Measurements from ENCODE around the gene MPP7.

The MPP7 gene

DNA sequence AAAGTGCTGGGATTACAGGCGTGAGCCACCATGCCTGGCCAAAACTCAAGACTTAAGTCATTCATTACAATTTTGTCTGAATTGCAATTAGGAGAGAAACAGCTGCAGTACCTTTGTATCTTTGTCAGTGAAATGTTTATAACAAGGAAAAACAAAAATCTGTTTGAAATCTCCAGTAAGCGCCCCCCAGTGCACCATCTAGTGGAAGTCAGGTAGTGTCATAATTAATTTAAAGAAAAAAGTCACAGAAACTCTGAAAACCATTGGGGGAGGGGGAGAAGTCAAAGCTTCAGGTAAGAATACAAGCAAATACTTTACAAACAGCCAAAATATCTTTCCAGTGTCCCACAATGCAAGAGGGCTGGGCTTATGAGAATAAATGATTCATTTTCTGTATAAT lies 2.8 kb downstream of the MPP7 start:
- Histone ChIP-seq H3K27me3 (ENCODE audit: control insufficient read depth, insufficient read depth, low read length) (no peaks in the 10 kb centered on the region), H3K4me2 (ENCODE audit: low read length) (no peak overlapping the region), H3K4me3 (ENCODE audit: low read depth, low read length) (no peak overlapping the region), H3K9me3 (ENCODE audit: control insufficient read depth, low read length) (no peaks in the 10 kb centered on the region), H3K27ac (no peak overlapping the region), H2AFZ (no peak overlapping the region), H3K9ac (no peak overlapping the region), H3K4me1 (no peaks in the 10 kb centered on the region), H3K36me3 (ENCODE audit: control insufficient read depth, insufficient read depth, low read length) (no peaks in the 10 kb centered on the region), H3K79me2 (no peaks in the 10 kb centered on the region)
- TF ChIP-seq, protein P1, sequence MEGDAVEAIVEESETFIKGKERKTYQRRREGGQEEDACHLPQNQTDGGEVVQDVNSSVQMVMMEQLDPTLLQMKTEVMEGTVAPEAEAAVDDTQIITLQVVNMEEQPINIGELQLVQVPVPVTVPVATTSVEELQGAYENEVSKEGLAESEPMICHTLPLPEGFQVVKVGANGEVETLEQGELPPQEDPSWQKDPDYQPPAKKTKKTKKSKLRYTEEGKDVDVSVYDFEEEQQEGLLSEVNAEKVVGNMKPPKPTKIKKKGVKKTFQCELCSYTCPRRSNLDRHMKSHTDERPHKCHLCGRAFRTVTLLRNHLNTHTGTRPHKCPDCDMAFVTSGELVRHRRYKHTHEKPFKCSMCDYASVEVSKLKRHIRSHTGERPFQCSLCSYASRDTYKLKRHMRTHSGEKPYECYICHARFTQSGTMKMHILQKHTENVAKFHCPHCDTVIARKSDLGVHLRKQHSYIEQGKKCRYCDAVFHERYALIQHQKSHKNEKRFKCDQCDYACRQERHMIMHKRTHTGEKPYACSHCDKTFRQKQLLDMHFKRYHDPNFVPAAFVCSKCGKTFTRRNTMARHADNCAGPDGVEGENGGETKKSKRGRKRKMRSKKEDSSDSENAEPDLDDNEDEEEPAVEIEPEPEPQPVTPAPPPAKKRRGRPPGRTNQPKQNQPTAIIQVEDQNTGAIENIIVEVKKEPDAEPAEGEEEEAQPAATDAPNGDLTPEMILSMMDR (IDR thresholded peaks at IDR 0.05), result no peak

DNA sequence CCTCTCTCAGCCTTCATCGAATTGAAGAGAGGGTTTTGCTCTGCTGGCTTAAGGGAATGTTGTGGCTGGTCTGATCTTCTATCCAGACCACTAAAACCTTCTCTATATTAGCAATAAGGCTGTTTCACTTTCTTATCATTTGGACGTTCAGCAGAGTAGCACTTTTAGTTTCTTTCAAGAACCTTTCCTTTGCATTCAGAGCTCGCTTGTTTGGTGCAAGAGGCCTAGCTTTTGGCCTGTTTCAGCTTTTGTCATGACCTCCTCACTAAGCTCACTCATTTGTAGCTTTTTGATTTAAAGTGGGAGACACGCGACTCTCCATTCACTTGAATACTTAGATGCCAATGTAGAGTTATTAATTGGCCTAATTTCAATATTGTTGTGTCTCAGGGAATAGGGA lies 3.9 kb downstream of the MPP7 start:
- Histone ChIP-seq H3K36me3 (ENCODE audit: control insufficient read depth, insufficient read depth, low read length) (no peaks in the 10 kb centered on the region), H3K27me3 (ENCODE audit: control insufficient read depth, insufficient read depth, low read length) (no peaks in the 10 kb centered on the region), H3K27ac (no peak overlapping the region), H3K9ac (no peak overlapping the region), H2AFZ (no peak overlapping the region), H3K4me1 (no peaks in the 10 kb centered on the region), H3K4me2 (ENCODE audit: low read length) (no peak overlapping the region), H3K79me2 (no peaks in the 10 kb centered on the region), H3K4me3 (ENCODE audit: low read depth, low read length) (no peak overlapping the region), H3K9me3 (ENCODE audit: control insufficient read depth, low read length) (no peaks in the 10 kb centered on the region)
- TF ChIP-seq, protein P1 (IDR thresholded peaks at IDR 0.05), result no peak

DNA sequence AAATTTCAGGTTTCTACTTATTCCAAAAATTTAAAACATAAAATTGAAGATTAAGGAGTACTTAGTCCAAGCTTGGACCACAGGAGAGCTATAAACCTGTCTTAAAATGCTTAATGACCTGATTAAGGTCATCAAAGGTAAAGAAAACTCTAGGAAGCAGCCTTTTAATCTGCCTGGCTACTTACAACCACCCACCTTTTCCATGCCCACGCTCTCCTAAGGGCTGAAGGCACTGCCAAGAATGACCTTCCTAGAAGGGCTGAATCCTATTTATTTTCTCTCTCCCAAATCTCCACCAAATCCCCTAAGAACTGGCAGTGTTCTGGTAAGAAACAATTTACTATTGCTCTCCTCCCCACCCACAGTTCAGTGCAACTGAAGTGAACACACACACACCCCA lies 6.8 kb downstream of the MPP7 start:
- Histone ChIP-seq H3K9ac (no peak overlapping the region), H3K4me1 (no peaks in the 10 kb centered on the region)

DNA sequence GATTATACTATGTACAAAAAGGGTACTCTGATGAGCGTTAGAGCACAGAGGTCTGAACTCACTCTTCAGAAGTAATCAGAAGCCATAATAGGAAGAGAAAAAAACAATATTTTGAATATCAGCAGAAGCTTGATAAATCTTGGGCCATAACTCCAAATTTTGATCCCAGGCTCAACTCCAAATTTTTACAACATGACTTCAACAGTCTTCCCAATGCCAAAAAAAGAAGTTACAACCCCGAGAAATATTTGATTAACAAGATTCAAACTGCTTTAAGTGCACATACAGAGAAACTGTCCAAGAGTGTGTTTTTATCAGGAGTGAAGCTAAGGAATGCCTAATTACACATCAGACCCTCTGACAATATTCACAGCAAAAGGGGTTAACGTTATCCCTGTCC lies 7.5 kb downstream of the MPP7 start:
- H3K4me2 ChIP-seq (ENCODE audit: low read length), result no peak overlapping the region
- H3K27me3 ChIP-seq (ENCODE audit: control insufficient read depth, insufficient read depth, low read length), result no peaks in the 10 kb centered on the region
- no peaks in the 10 kb centered on the region for H3K36me3 ChIP-seq (ENCODE audit: control insufficient read depth, insufficient read depth, low read length)
- H3K9ac ChIP-seq, result no peak overlapping the region
- H3K79me2 ChIP-seq, result no peaks in the 10 kb centered on the region
- TF ChIP-seq, protein P1 (IDR thresholded peaks at IDR 0.05), result no peak
- no peaks in the 10 kb centered on the region for H3K9me3 ChIP-seq (ENCODE audit: control insufficient read depth, low read length)
- H3K4me1 ChIP-seq, result no peaks in the 10 kb centered on the region
- no peak overlapping the region for H3K4me3 ChIP-seq (ENCODE audit: low read depth, low read length)
- no peak overlapping the region for H3K27ac ChIP-seq
- no peak overlapping the region for H2AFZ ChIP-seq

More for the DNA sequence above, 6.8 kb downstream of the MPP7 start:
- Histone ChIP-seq H3K9me3 (ENCODE audit: control insufficient read depth, low read length) (no peaks in the 10 kb centered on the region), H3K79me2 (no peaks in the 10 kb centered on the region), H3K27me3 (ENCODE audit: control insufficient read depth, insufficient read depth, low read length) (no peaks in the 10 kb centered on the region), H3K4me2 (ENCODE audit: low read length) (no peak overlapping the region), H2AFZ (no peak overlapping the region), H3K27ac (no peak overlapping the region), H3K4me3 (ENCODE audit: low read depth, low read length) (no peak overlapping the region), H3K36me3 (ENCODE audit: control insufficient read depth, insufficient read depth, low read length) (no peaks in the 10 kb centered on the region)
- TF ChIP-seq, protein P1 (IDR thresholded peaks at IDR 0.05), result no peak

DNA sequence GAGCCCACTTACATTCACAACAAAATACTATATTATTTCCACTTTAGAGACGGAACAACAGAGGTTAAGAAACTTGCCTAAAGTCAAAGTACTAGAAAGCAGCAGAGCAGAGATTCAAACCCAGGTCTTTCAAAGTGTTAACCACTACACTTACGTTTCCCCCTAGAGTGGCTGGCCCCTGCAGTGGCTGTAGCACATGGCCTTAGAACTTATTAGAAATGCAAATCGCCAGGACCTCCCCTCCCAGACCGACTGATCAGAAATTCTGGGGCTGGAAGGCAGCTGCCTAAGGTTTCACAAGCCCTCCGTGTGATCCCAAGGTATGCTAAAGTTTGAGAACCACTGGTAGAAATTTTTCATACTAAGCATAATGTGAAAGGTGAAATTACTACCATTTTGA lies 8.1 kb downstream of the MPP7 start:
- Histone ChIP-seq H3K36me3 (ENCODE audit: control insufficient read depth, insufficient read depth, low read length) (no peaks in the 10 kb centered on the region), H3K4me3 (ENCODE audit: low read depth, low read length) (no peak overlapping the region), H3K4me1 (no peaks in the 10 kb centered on the region), H3K9ac (no peak overlapping the region), H3K4me2 (ENCODE audit: low read length) (no peak overlapping the region), H3K27ac (no peak overlapping the region), H3K79me2 (no peaks in the 10 kb centered on the region), H3K9me3 (ENCODE audit: control insufficient read depth, low read length) (no peaks in the 10 kb centered on the region), H3K27me3 (ENCODE audit: control insufficient read depth, insufficient read depth, low read length) (no peaks in the 10 kb centered on the region), H2AFZ (no peak overlapping the region)
- TF ChIP-seq, protein P1 (IDR thresholded peaks at IDR 0.05), result no peak

Measured in parathyroid adenoma (tissue), 2 donors.